K562 (cell line): ENCODE data around the gene LYPD3. TPM values are rescaled to one million over a fixed set of nuclear protein-coding genes. Genes with fewer than 3 reads are reported as not detected.
"Not testable (repeated sequence)": the region's sequence is repeated elsewhere in the genome, so short reads cannot be mapped to it uniquely, and the experiment has no call there.

Experiments
- ATAC-seq: fragments of 200-7000 bp; cut with Tn5 transposase; 3 replicates; pipeline ENCODE4 v1.9.1; 2020; ENCODE audit warnings: moderate library complexity
- BruUV-seq: library from RNA; stranded (reverse); fragments of 400-500 nt; replicated peaks from 2 replicates; lab custom pipeline; 2021; lab: Mats Ljungman, UMichigan
- CTCF ChIA-PET: fragments of 300-600 bp; formaldehyde crosslinking; extraction: SDS; loops from one replicate; lab custom pipeline; 2021; ENCODE audit warnings: low intra/inter-chr PET ratio; lab: Yijun Ruan, JAX
- POLR2A ChIA-PET: fragments of 300-600, 350-650 bp; sonication (Branson Sonifier 250); formaldehyde crosslinking; extraction: SDS; loops from one replicate; lab custom pipeline; 2021; ENCODE audit warnings: antibody characterized with exemption, inconsistent platforms; lab: Yijun Ruan, JAX
- DNase-seq, 4 experiments: peaks; one replicate each; pipeline versions ENCODE4 v3.0.0 to v3.0.0-alpha.2; 2011 to 2018; ENCODE audit warnings: low spot score in 3 of 4, mixed read lengths in 3 of 4; ENCODE audit errors: extremely low read depth in 1 of 4
- FAIRE-seq: peaks from 2 replicates; lab custom pipeline; 2011; peaks lifted over from hg19 to GRCh38; lab: Jason Lieb, UNC
- H2AFZ ChIP-seq: 2 replicates; pipeline ENCODE4 v1.6.0; 2011; ENCODE audit warnings: low read depth, low read length, control low read depth, inconsistent platforms
- H3K27ac ChIP-seq: fragments of 200-600 bp; 3 replicates; pipeline ENCODE4 v1.8.0; 2011; ENCODE audit warnings: low read depth, mild to moderate bottlenecking, control low read depth, inconsistent platforms, low read length, moderate library complexity, mixed read lengths; ENCODE audit errors: extremely low read depth
- H3K27me3 ChIP-seq, 2 experiments: fragments of 300-600 bp in 1 of 2; 2 replicates in 1 of 2; 3 replicates in 1 of 2; pipeline versions ENCODE4 v1.6.0 to v1.8.0; 2011; ENCODE audit warnings: inconsistent platforms in 2 of 2, low read length in 2 of 2, mild to moderate bottlenecking in 1 of 2, mixed read lengths in 1 of 2, moderate library complexity in 1 of 2; ENCODE audit not compliant: control insufficient read depth in 2 of 2, insufficient read depth in 2 of 2
- H3K36me3 ChIP-seq: fragments of 300-600 bp; 3 replicates; pipeline ENCODE4 v1.8.0; 2011; ENCODE audit warnings: mild to moderate bottlenecking, low read length, inconsistent platforms; ENCODE audit not compliant: control insufficient read depth, insufficient read depth
- H3K4me1 ChIP-seq, 2 experiments: fragments of 200-600 bp in 1 of 2; replicated peaks in 1 of 2; 2 replicates in 1 of 2; 3 replicates in 1 of 2; pipeline versions ENCODE4 v1.5.1 to v1.8.0; 2011; ENCODE audit warnings: inconsistent platforms in 2 of 2, low read length in 2 of 2, mild to moderate bottlenecking in 1 of 2, mixed read lengths in 1 of 2, moderate library complexity in 1 of 2; ENCODE audit not compliant: control insufficient read depth in 2 of 2, insufficient read depth in 2 of 2
- H3K4me2 ChIP-seq: 2 replicates; pipeline ENCODE4 v1.6.1; 2011; ENCODE audit warnings: low read length, control low read depth, inconsistent platforms, mixed read lengths; ENCODE audit not compliant: insufficient read depth
- H3K4me3 ChIP-seq: fragments of 200-600 bp; sonication (generic), shearing (Covaris generic); 2 replicates; pipeline ENCODE4 v1.5.1; 2016; ENCODE audit warnings: control low read depth, inconsistent platforms
- H3K79me2 ChIP-seq: fragments of 200-600 bp; 3 replicates; pipeline ENCODE4 v1.8.0; 2011; ENCODE audit warnings: low read length, inconsistent platforms; ENCODE audit not compliant: control insufficient read depth, insufficient read depth
- H3K9ac ChIP-seq, 2 experiments: 2 replicates each; pipeline versions ENCODE4 v1.6.0 to v1.6.1; 2011; ENCODE audit warnings: low read depth in 2 of 2, low read length in 2 of 2, control low read depth in 1 of 2, inconsistent platforms in 1 of 2, mild to moderate bottlenecking in 1 of 2, mixed read lengths in 1 of 2; ENCODE audit not compliant: insufficient read depth in 1 of 2
- H3K9me1 ChIP-seq: one replicate; pipeline ENCODE4 v1.6.0; 2011; ENCODE audit warnings: inconsistent platforms, mild to moderate bottlenecking, low read length, moderate library complexity; ENCODE audit not compliant: control insufficient read depth, insufficient read depth
- H3K9me3 ChIP-seq: replicated peaks from 2 replicates; pipeline ENCODE4 v1.5.1; 2011; ENCODE audit warnings: low read depth, low read length, inconsistent platforms; ENCODE audit not compliant: control insufficient read depth, insufficient read depth
- H4K20me1 ChIP-seq: replicated peaks from 2 replicates; pipeline ENCODE4 v1.6.1; 2011; ENCODE audit warnings: low read length, inconsistent platforms, mixed read lengths; ENCODE audit not compliant: control insufficient read depth, insufficient read depth
- CAMTA2 ChIP-seq: fragments of 250-450 bp; sonication (Bioruptor Pico); conservative IDR thresholded peaks from 2 replicates; pipeline ENCODE4 v1.5.1; 2022
- CEBPB ChIP-seq: fragments of 450-650 bp; IDR thresholded peaks from 2 replicates; pipeline ENCODE4 v1.6.1; 2016; ENCODE audit warnings: missing genetic modification characterization, missing compliant biosample characterization
- CEBPG ChIP-seq, 3 experiments: fragments of 200-800 bp in 1 of 3; sonication (Bioruptor generic) in 1 of 3; sonication (generic) in 1 of 3; formaldehyde crosslinking in 1 of 3; IDR thresholded peaks in 2 of 3; conservative IDR thresholded peaks in 1 of 3; 2 replicates each; pipeline versions ENCODE4 v1.6.1 to v1.8.0; 2016 to 2022; ENCODE audit warnings: missing compliant biosample characterization in 2 of 3, missing genetic modification characterization in 2 of 3, mild to moderate bottlenecking in 1 of 3, missing genetic modification reagents in 1 of 3
- FOXK1 ChIP-seq: sonication (generic); formaldehyde crosslinking; IDR thresholded peaks from 2 replicates; pipeline ENCODE4 v1.8.0; 2022; ENCODE audit warnings: missing genetic modification reagents, mild to moderate bottlenecking, borderline replicate concordance
- GATA2 ChIP-seq: sonication (generic); formaldehyde crosslinking; IDR thresholded peaks from 2 replicates; pipeline ENCODE4 v1.4.0; 2020; ENCODE audit warnings: mild to moderate bottlenecking, missing genetic modification reagents
- LARP7 ChIP-seq: fragments of 450-650 bp; IDR thresholded peaks from 2 replicates; pipeline ENCODE4 v1.6.1; 2016
- MCM3 ChIP-seq: fragments of 450-650 bp; IDR thresholded peaks from 2 replicates; pipeline ENCODE4 v1.6.1; 2016
- MEF2D ChIP-seq: conservative IDR thresholded peaks from 2 replicates; pipeline ENCODE4 v1.6.1; 2016; ENCODE audit warnings: low read depth, missing genetic modification characterization, missing compliant biosample characterization
- PHF20 ChIP-seq: fragments of 450-650 bp; IDR thresholded peaks from 2 replicates; pipeline ENCODE4 v1.6.1; 2018; ENCODE audit not compliant: partially characterized antibody
- SMARCA5 ChIP-seq: fragments of 450-650 bp; IDR thresholded peaks from 2 replicates; pipeline ENCODE4 v1.6.1; 2016
- WGBS: fragments of 100-300 bp; shearing (Covaris generic); methylation state at CpG from one replicate; pipeline ENCODE4 v1.1.6; 2016; ENCODE audit warnings: low coverage, mixed read lengths; ENCODE audit not compliant: insufficient coverage; ENCODE audit errors: missing lambda C conversion rate; 5-methylcytosine and 5-hydroxymethylcytosine counted together
- in situ Hi-C: fragments of 300-500 bp; cut with MboI; formaldehyde crosslinking; loops from 4 replicates; pipeline ENCODE4 v1.15.0; 2018; ENCODE audit warnings: inconsistent platforms, mixed read lengths
- intact Hi-C: fragments of 100-400 bp; cut with micrococcal nuclease; formaldehyde crosslinking; loops from 2 replicates; pipeline ENCODE4 v1.14.2; 2022
- polyA plus RNA-seq, 8 experiments: library from polyadenylated mRNA; depleted of rRNA in 4 of 8; stranded (reverse) in 5 of 8; unstranded in 3 of 8; fragments of >200 nt; fragmentation: Nextera tagmentation in 2 of 8; fragmentation: Illumina TruSeq in 1 of 8; extraction: Ambion mirVana in 2 of 8; extraction: Trizol in 1 of 8; gene quantifications; 2 replicates each; pipeline versions ENCODE4 v1.2.1 to v1.2.3, GENCODE V29; 2011 to 2014; ENCODE audit warnings: inconsistent platforms in 1 of 8, missing spikeins in 1 of 8
- total RNA-seq, 7 experiments: library from RNA; depleted of rRNA in 6 of 7; stranded (reverse); fragments of >200 nt in 6 of 7; fragmentation: Illumina TruSeq in 2 of 7; extraction: Trizol in 2 of 7; gene quantifications; 2 replicates each; pipeline versions ENCODE4 v1.2.1 to v1.2.3, GENCODE V29; 2011 to 2021; ENCODE audit warnings: low replicate concordance in 1 of 7
- TF ChIP-seq, protein P1 (sequence below): sonication (generic); formaldehyde crosslinking; IDR thresholded peaks from 2 replicates; pipeline ENCODE4 v1.9.0; 2022; ENCODE audit warnings: mild to moderate bottlenecking, missing genetic modification reagents

LYPD3 gene
- total and polyA plus RNA-seq, 9 of the 15 experiments (the other 6 are each of a cell fraction or from before 2014, with no cell fraction given): 0.04 to 0.33 (median 0.20) TPM; not detected in 1

DNA sequence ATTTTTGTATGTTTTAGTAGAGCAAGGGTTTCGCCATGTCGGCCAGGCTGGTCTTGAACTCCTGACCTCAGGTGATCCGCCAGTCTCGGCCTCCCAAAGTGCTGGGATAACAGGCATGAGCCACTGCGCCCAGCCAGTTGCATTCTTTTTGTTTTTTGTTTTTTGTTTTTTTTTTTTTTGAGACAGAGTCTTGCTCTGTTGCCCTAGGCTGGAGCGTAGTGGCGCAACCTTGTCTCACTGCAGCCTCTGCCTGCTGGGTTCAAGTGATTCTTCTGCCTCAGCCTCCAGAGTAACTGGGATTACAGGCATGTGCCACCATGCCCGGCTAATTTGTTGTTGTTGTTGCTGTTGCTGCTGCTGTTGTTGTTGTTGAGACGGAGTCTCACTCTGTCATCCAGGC is 21.3 kb downstream of the LYPD3 start:
- ATAC-seq, FAIRE-seq, H3K4me3 ChIP-seq, H3K36me3 ChIP-seq, H3K4me2 ChIP-seq, H3K79me2 ChIP-seq, H2AFZ ChIP-seq, H3K9me3 ChIP-seq, in situ Hi-C loops, H3K4me1 ChIP-seq, H3K9ac ChIP-seq, H3K27ac ChIP-seq, H3K9me1 ChIP-seq, CTCF ChIA-PET, H3K27me3 ChIP-seq, BruUV-seq, DNase-seq, H4K20me1 ChIP-seq: not testable (repeated sequence)
- peak; percentile 45; the same call in 1 of the 2 replicates for TF ChIP-seq SMARCA5
- TF ChIP-seq CEBPB (tag): peak; percentile 38; the same call in 1 of the 2 replicates
- WGBS: 32% methylated on average over 9 of the region's 9 CpGs
- POLR2A ChIA-PET: interaction anchor here (0.6 kb wide), 1 partner anchor 131 kb away, joined by 4 read pairs; no protein-coding TSS in a partner anchor
- intact Hi-C loops: loop anchor here (10.0 kb wide), 2 partner anchors 181 to 211 kb away; no protein-coding TSS in a partner anchor

DNA sequence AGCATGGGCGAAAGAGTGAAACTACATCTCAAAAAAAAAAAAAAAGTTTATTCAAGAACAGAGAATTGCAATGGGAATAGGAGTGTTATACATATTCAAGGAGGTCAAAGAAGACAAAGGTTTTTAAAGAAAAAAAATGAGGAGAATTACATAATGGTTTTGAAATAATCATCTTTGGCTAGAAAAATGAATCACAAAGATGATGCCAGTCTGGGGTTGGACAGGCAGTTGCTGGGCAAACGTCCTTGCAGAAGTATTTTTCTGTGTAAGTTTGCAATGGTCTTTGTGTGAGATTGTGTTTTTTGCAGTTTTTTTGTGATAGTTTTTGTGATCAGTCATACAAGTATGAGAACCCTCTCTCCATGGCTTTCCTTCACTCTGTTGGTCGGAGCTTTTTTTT is 23.7 kb downstream of the LYPD3 start:
- H3K9ac ChIP-seq: no peak overlapping the region
- no peaks in the 10 kb centered on the region for H3K9me1 ChIP-seq
- ATAC-seq: no peak
- H3K27ac ChIP-seq: no peak overlapping the region
- FAIRE-seq: no peak
- no peak for DNase-seq
- 14% methylated on average over 3 of the region's 3 CpGs for WGBS
- H3K4me1 ChIP-seq: peaks cover 3 to 10% of the 10 kb centered on the region in 2 experiments; a peak in 4 of 5 replicates
- intact Hi-C loops: loop anchor here (10.0 kb wide), 2 partner anchors 183 to 213 kb away; no protein-coding TSS in a partner anchor
- no peak overlapping the region for H3K4me2 ChIP-seq
- no peak overlapping the region for H2AFZ ChIP-seq
- ChIA-PET CTCF (no interaction called here), POLR2A (interaction anchor here (1.2 kb wide), 1 partner anchor 21 kb away, joined by 6 read pairs; no protein-coding TSS in a partner anchor)
- BruUV-seq: no TSS peak
- H3K27me3 ChIP-seq: no peaks in the 10 kb centered on the region
- H4K20me1 ChIP-seq: no peaks in the 10 kb centered on the region
- H3K4me3 ChIP-seq: no peak overlapping the region
- no peaks in the 10 kb centered on the region for H3K79me2 ChIP-seq
- in situ Hi-C loops: no loop called here
- no peaks in the 10 kb centered on the region for H3K36me3 ChIP-seq
- no peaks in the 10 kb centered on the region; the same call in 1 of the 2 replicates for H3K9me3 ChIP-seq
- TF ChIP-seq MEF2D (tag) (no peak), CAMTA2 (CRISPR knock-in tag) (no peak), GATA2 (CRISPR knock-in tag) (no peak), CEBPG (CRISPR knock-in tag; IDR thresholded peaks at IDR 0.05) (no peak), CEBPG (tag; conservative IDR thresholded peaks at IDR 0.05 in 1 of 2, IDR thresholded peaks at IDR 0.05 in 1 of 2) (no peak), MCM3 (no peak), PHF20 (no peak), LARP7 (no peak), FOXK1 (CRISPR knock-in tag) (no peak)
- TF ChIP-seq, protein P1, sequence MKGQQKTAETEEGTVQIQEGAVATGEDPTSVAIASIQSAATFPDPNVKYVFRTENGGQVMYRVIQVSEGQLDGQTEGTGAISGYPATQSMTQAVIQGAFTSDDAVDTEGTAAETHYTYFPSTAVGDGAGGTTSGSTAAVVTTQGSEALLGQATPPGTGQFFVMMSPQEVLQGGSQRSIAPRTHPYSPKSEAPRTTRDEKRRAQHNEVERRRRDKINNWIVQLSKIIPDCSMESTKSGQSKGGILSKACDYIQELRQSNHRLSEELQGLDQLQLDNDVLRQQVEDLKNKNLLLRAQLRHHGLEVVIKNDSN (CRISPR knock-in tag): no peak
